NCI-H774 (cell line): Measurements from ENCODE around the gene TMEM52.

Experiments used
- DNase-seq: peaks from one replicate; lab custom pipeline; 2025; lab: John Stamatoyannopoulos, UW

TMEM52 gene

DNA sequence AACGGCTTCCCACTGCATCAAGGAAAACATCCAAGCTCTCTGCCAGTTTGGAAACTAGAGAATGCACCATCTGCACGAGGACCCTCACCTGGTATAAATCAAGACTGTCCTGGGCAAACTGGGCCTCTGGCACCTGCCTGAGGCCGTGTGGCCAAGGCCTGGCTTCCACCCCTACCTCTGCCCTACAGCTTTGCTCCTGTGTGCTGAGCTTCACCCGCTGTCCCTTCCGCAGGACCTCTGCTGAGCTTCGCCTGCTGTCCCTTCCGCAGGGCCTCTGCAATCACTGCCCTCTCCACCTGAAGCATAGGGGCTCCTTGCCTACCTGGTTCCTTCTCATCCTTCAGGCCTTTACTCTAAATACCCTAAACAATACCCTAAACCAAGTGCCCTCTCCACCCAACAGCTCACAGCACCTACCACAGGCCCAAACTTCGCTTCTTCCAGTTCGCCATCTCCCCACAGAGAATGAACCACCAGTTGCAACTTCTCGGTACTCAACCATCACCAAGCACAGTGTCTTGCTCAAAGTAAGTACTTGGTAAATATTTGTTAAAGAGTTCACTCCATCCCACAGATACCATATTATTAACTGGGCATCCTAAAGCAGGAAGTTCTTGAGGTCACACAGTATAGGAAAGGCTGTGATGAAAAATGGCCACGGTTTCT lies 46.6 kb downstream of the TMEM52 start:
- no peak for DNase-seq

DNA sequence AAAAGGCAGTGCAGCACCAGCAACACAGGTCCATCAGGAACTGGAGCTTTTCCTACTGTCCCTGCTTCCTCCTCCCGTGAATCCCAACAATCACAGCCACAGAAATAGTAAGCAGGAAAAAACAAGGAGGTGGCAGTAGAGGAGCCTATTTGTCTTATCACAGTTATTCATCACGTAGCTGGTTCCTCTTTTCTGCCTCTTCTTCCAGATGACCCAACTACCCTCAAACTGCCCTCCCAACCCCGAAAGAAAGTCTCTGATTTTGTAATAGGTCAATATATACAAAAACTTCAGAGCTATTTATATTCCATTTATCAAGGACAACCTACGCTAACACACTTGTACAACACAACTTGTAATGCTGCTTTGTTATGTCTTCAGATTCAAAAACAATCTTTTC lies 49.6 kb downstream of the TMEM52 start:
- no peak for DNase-seq
